HG03571 (cell line): ENCODE data around the gene COL5A3.
"Not testable (repeated sequence)": the region's sequence is repeated elsewhere in the genome, so short reads cannot be mapped to it uniquely, and the experiment has no call there.

Experiments
- ATAC-seq: cut with Tn5 transposase; IDR thresholded peaks from one replicate; pipeline ENCODE4 v1.9.1; 2021; ENCODE audit not compliant: unreplicated experiment

Gene COL5A3

GRCh38 chr19:9939301-9939913, 70.9 kb downstream of the COL5A3 start:
- ATAC-seq = no peak

GRCh38 chr19:9937001-9937411, 73.3 kb downstream of the COL5A3 start:
- no peak for ATAC-seq

GRCh38 chr19:9936326-9937000, 73.8 kb downstream of the COL5A3 start, which contains the start of gene OLFM2:
Gene OLFM2, minus strand, starts transcription at chr19:9936515. Its CDS starts 149 bp downstream, at chr19:9936366.
- ATAC-seq = no peak

GRCh38 chr19:9935506-9936325, 74.6 kb downstream of the COL5A3 start:
- no peak for ATAC-seq

GRCh38 chr19:9934132-9934950, 76.0 kb downstream of the COL5A3 start:
- no peak for ATAC-seq

- ATAC-seq = no peak
Observed at GRCh38 chr19:9932835-9933234, 77.5 kb downstream of the COL5A3 start.

- ATAC-seq = no peak
Observed at GRCh38 chr19:9931629-9932028, 78.7 kb downstream of the COL5A3 start.

GRCh38 chr19:9923440-9923839, 86.9 kb downstream of the COL5A3 start:
- no peak for ATAC-seq

- ATAC-seq = not testable (repeated sequence)
Observed at GRCh38 chr19:9922782-9923379, 87.4 kb downstream of the COL5A3 start.

GRCh38 chr19:9917321-9917720, 93.0 kb downstream of the COL5A3 start:
- no peak for ATAC-seq

- no peak for ATAC-seq
Observed at GRCh38 chr19:9916719-9917118, 93.6 kb downstream of the COL5A3 start.

GRCh38 chr19:9914315-9915207, 95.7 kb downstream of the COL5A3 start:
- no peak for ATAC-seq

GRCh38 chr19:9914001-9914314, 96.3 kb downstream of the COL5A3 start:
- ATAC-seq = no peak

GRCh38 chr19:9913237-9914000, 96.9 kb downstream of the COL5A3 start:
- no peak for ATAC-seq

GRCh38 chr19:9912551-9913236, 97.6 kb downstream of the COL5A3 start:
- ATAC-seq = no peak

- ATAC-seq = no peak
Observed at GRCh38 chr19:9911524-9912185, 98.6 kb downstream of the COL5A3 start.

GRCh38 chr19:9910625-9911024, 99.7 kb downstream of the COL5A3 start:
- ATAC-seq = no peak
